OCI-LY1 (cell line): Measurements from ENCODE around the gene NRGN.

Source experiments
- H2AFZ ChIP-seq: fragments of 200-600 bp; sonication (generic), shearing (Covaris generic); 2 replicates; pipeline ENCODE4 v1.6.0; 2014; ENCODE audit warnings: antibody characterized with exemption, mild to moderate bottlenecking, low read length
- H3F3A ChIP-seq: fragments of 200-600 bp; sonication (generic), shearing (Covaris generic); 2 replicates; pipeline ENCODE4 v1.6.0; 2014; ENCODE audit warnings: mild to moderate bottlenecking, antibody characterized with exemption, low read length, moderate library complexity; ENCODE audit not compliant: insufficient read depth
- H3K27ac ChIP-seq: fragments of 200-600 bp; sonication (generic); 2 replicates; pipeline ENCODE4 v1.5.1; 2014; ENCODE audit warnings: low read length, mixed run types, mild to moderate bottlenecking, low read depth; ENCODE audit not compliant: poor library complexity, severe bottlenecking
- H3K27me3 ChIP-seq: fragments of 200-600 bp; sonication (generic); 2 replicates; pipeline ENCODE4 v1.6.0; 2014; ENCODE audit warnings: antibody characterized with exemption, mild to moderate bottlenecking, low read length, moderate library complexity; ENCODE audit not compliant: insufficient read depth
- H3K36me3 ChIP-seq: fragments of 200-600 bp; sonication (generic); 2 replicates; pipeline ENCODE4 v1.6.1; 2014; ENCODE audit warnings: mild to moderate bottlenecking, antibody characterized with exemption, low read length, moderate library complexity, mixed read lengths; ENCODE audit not compliant: insufficient read depth
- H3K4me1 ChIP-seq: fragments of 200-600 bp; sonication (generic); 2 replicates; pipeline ENCODE4 v1.5.1; 2014; ENCODE audit warnings: mild to moderate bottlenecking, low read length, moderate library complexity; ENCODE audit not compliant: insufficient read depth, severe bottlenecking
- H3K4me2 ChIP-seq: fragments of 200-600 bp; sonication (generic), shearing (Covaris generic); 2 replicates; pipeline ENCODE4 v1.6.1; 2014; ENCODE audit warnings: low read length
- H3K4me3 ChIP-seq: fragments of 200-600 bp; sonication (generic); 2 replicates; pipeline ENCODE4 v1.5.1; 2014; ENCODE audit warnings: low read length, low read depth, mild to moderate bottlenecking, mixed read lengths; ENCODE audit not compliant: poor library complexity, severe bottlenecking
- H3K79me2 ChIP-seq: fragments of 200-600 bp; shearing (Covaris generic); 2 replicates; pipeline ENCODE4 v1.6.1; 2016; ENCODE audit warnings: mixed run types, low read length, mixed read lengths; ENCODE audit not compliant: insufficient read depth
- H3K9ac ChIP-seq: fragments of 200-600 bp; sonication (generic), shearing (Covaris generic); 2 replicates; pipeline ENCODE4 v1.6.1; 2014; ENCODE audit warnings: mild to moderate bottlenecking, low read length, mixed read lengths
- H3K9me2 ChIP-seq: fragments of 200-600 bp; sonication (generic), shearing (Covaris generic); 2 replicates; pipeline ENCODE4 v1.6.1; 2014; ENCODE audit warnings: low read depth, mild to moderate bottlenecking, low read length, mixed read lengths
- H3K9me3 ChIP-seq: fragments of 200-600 bp; shearing (Covaris generic); 2 replicates; pipeline ENCODE4 v1.6.1; 2014; ENCODE audit warnings: low read length, mixed read lengths
- H4K20me1 ChIP-seq: fragments of 200-600 bp; sonication (generic), shearing (Covaris generic); 2 replicates; pipeline ENCODE4 v1.6.0; 2016; ENCODE audit warnings: mild to moderate bottlenecking, low read length; ENCODE audit not compliant: insufficient read depth
- EZH2 ChIP-seq: fragments of 200-600 bp; sonication (generic), shearing (Covaris generic); IDR thresholded peaks from 2 replicates; pipeline ENCODE4 v1.8.0; 2017; ENCODE audit warnings: borderline replicate concordance, mixed run types, mild to moderate bottlenecking, antibody characterized with exemption, low read length, moderate library complexity, mixed read lengths
- TF ChIP-seq, protein P1 (sequence below): fragments of 200-600 bp; sonication (generic), shearing (Covaris generic); IDR thresholded peaks from 2 replicates; pipeline ENCODE4 v1.5.1; 2017; ENCODE audit warnings: mild to moderate bottlenecking, antibody characterized with exemption, low read length, moderate library complexity, mixed read lengths

NRGN gene

DNA sequence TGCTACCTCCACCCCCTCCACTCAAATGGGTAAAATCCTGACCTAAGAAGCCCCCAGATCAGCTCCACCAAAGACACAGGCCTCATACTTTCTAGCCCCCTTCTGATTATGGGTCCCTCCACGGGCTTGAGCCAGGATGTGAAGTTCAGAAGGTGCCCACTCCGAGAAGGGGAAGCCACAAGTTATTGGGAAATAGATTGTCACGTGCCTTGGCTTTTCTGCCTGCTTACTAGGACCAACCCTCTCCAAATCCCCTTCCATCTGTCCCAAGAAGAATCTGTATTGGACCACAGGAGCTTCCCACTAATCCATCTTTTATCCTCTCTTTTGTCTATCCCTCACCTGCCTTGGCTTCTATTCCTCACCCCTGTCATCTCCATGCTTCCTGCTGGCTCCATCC, 3.0 kb upstream of the NRGN start:
- Histone ChIP-seq H3K79me2 (no peaks in the 10 kb centered on the region), H3K4me3 (no peak overlapping the region), H3K27me3 (no peaks in the 10 kb centered on the region), H3K9ac (no peak overlapping the region), H3F3A (no peaks in the 10 kb centered on the region), H3K36me3 (no peaks in the 10 kb centered on the region), H4K20me1 (no peaks in the 10 kb centered on the region), H3K9me2 (no peaks in the 10 kb centered on the region), H3K9me3 (no peaks in the 10 kb centered on the region), H2AFZ (no peak overlapping the region), H3K27ac (no peak overlapping the region), H3K4me2 (no peak overlapping the region), H3K4me1 (peaks cover 9% of the 10 kb centered on the region)
- TF ChIP-seq, protein P1, sequence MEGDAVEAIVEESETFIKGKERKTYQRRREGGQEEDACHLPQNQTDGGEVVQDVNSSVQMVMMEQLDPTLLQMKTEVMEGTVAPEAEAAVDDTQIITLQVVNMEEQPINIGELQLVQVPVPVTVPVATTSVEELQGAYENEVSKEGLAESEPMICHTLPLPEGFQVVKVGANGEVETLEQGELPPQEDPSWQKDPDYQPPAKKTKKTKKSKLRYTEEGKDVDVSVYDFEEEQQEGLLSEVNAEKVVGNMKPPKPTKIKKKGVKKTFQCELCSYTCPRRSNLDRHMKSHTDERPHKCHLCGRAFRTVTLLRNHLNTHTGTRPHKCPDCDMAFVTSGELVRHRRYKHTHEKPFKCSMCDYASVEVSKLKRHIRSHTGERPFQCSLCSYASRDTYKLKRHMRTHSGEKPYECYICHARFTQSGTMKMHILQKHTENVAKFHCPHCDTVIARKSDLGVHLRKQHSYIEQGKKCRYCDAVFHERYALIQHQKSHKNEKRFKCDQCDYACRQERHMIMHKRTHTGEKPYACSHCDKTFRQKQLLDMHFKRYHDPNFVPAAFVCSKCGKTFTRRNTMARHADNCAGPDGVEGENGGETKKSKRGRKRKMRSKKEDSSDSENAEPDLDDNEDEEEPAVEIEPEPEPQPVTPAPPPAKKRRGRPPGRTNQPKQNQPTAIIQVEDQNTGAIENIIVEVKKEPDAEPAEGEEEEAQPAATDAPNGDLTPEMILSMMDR, result no peak
- TF ChIP-seq EZH2, result no peak

DNA sequence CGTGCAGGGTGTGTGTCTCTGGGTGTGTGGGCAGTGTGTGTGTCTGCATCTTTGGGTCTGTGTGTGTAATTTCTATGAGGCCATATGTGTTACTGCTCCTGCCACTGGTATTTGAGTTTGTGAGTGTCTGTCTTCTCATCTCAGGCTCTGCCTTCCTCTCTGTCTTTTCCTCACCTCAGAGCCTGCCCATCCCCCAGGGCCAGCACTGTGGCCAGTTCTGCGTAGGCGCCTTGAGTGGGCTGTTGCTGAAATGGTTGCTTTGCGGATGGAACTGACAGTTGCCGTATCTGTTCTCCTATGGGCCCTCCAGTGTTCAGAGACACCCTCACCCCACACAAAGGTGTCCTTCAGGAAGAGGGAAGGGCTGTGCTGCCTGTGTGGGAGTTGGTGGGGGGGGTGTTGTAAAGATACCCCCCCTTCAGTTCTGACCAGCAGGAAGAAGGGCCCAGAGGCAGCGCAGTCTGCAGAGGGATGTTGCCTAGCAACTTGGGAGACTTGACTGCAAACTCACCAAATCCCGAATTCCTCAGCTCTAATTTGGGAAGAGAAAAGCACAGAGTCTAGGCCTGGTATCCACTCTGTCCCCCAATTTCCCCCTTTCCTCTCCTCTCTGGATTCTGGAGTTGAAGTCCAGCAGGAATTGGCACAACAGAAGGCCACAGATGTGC, 2.0 kb upstream of the NRGN start:
- Histone ChIP-seq H3K27me3 (no peaks in the 10 kb centered on the region), H3K4me1 (peaks cover 9% of the 10 kb centered on the region), H3K27ac (no peak overlapping the region), H3K79me2 (no peaks in the 10 kb centered on the region), H3K9me3 (no peaks in the 10 kb centered on the region), H3K4me2 (no peak overlapping the region), H2AFZ (no peak overlapping the region), H3K36me3 (no peaks in the 10 kb centered on the region), H3K9ac (no peak overlapping the region), H3F3A (no peaks in the 10 kb centered on the region), H4K20me1 (no peaks in the 10 kb centered on the region), H3K4me3 (no peak overlapping the region), H3K9me2 (no peaks in the 10 kb centered on the region)
- TF ChIP-seq, protein P1, result no peak

DNA sequence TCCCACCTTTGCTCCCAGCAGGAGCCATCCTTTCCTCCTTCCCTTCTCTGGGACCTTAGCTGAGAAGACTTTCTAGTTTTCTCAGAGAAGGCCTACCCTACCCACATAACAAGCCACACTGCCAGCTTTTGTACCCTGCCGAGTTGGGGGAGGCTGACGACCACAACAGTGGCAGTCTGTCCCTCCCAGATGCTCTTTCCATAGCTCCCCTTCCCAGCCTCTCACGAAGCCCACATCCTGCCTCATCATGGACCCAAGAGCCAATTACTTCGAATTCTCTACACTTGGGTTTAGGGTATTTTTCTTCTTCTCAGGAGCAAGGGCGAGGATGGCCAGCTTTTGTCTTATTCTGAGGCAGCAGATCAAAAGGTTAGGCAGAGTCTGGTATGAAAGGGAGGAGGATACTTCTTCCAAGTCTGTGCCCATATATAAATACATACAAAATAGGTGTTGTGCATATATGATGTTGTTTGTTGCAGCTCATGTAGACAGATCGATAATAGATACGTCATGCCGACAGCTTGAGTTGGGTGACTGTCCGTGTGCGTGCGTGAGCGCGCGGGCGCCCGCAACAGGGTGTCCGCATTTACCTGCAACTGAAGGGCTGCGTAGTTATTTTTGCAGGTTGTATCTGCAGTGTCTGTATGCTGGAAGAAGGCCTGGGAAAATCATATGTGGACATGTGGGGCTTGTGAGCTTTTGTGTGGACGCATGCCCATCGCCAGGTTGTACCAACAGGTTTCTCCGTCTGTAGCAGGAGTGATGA, 846 bp upstream of the NRGN start:
- Histone ChIP-seq H3K79me2 (no peaks in the 10 kb centered on the region), H3K9ac (no peak overlapping the region), H3K27ac (no peak overlapping the region), H3F3A (no peaks in the 10 kb centered on the region), H2AFZ (no peak overlapping the region), H4K20me1 (no peaks in the 10 kb centered on the region), H3K4me2 (no peak overlapping the region), H3K27me3 (no peaks in the 10 kb centered on the region), H3K4me1 (peaks cover 9% of the 10 kb centered on the region), H3K9me2 (no peaks in the 10 kb centered on the region), H3K4me3 (no peak overlapping the region), H3K36me3 (no peaks in the 10 kb centered on the region), H3K9me3 (no peaks in the 10 kb centered on the region)
- TF ChIP-seq, protein P1, result no peak
- no peak for TF ChIP-seq EZH2
